ENCODE results near the gene ANKRD11.

DNA sequence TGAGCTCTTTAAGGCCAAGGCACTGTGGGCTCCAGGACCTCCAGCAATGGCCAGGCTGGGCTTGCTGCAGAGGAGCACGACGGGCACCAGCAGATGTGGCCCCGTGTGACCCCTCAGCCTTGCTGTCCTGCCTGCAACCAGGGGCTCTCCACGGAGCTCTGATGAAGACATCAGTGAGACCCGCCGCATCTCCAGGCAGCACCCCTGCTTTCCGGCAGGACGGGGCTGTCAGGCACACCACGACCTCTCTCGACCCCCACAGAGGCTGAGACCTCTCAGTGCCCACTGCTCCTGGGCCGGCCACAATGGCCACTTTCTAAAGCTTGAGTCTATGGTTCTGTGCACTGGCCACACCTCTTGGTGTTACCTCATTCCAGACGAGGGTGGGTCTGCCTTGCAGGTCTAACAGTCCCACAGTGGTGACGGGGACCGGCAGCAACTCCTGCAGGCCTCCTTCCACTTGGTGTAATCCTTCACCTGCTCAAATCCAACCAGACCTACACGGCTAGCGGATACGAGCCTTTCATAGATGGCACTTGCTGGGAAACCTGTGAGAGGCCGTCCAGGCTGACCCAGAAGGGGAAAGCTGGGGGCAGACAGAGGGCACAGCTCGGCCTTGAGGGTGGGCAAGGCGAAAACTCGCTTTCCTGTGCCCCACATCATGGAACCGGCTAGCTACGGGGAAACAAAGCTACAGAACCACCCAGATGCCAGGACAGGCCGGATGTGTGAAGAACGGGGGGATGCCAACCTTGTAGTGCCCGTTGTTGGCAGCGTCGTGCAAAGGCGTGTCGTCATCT, 202.4 kb downstream of the ANKRD11 start:
- TF ChIP-seq TAF1 (IDR thresholded peaks at IDR 0.05; ENCODE audit: borderline replicate concordance, insufficient read depth, low read length) (no peak), POLR2AphosphoS5 (IDR thresholded peaks at IDR 0.05; ENCODE audit: low read depth, low read length) (no peak), SIN3A (IDR thresholded peaks at IDR 0.05; ENCODE audit: borderline replicate concordance, insufficient read depth, low read length) (no peak)
- TF ChIP-seq, protein P1, sequence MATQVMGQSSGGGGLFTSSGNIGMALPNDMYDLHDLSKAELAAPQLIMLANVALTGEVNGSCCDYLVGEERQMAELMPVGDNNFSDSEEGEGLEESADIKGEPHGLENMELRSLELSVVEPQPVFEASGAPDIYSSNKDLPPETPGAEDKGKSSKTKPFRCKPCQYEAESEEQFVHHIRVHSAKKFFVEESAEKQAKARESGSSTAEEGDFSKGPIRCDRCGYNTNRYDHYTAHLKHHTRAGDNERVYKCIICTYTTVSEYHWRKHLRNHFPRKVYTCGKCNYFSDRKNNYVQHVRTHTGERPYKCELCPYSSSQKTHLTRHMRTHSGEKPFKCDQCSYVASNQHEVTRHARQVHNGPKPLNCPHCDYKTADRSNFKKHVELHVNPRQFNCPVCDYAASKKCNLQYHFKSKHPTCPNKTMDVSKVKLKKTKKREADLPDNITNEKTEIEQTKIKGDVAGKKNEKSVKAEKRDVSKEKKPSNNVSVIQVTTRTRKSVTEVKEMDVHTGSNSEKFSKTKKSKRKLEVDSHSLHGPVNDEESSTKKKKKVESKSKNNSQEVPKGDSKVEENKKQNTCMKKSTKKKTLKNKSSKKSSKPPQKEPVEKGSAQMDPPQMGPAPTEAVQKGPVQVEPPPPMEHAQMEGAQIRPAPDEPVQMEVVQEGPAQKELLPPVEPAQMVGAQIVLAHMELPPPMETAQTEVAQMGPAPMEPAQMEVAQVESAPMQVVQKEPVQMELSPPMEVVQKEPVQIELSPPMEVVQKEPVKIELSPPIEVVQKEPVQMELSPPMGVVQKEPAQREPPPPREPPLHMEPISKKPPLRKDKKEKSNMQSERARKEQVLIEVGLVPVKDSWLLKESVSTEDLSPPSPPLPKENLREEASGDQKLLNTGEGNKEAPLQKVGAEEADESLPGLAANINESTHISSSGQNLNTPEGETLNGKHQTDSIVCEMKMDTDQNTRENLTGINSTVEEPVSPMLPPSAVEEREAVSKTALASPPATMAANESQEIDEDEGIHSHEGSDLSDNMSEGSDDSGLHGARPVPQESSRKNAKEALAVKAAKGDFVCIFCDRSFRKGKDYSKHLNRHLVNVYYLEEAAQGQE (IDR thresholded peaks at IDR 0.05; ENCODE audit: insufficient read depth in 1 of 2, low read depth in 2 of 2, low read length in 2 of 2) = no peak
